Activated naive CD4-positive, alpha-beta T cell treated with anti-CD3 and anti-CD28 coated beads, Interleukin-2, amount 10 ng/mL, durations not matched to agents 5 hours and 36 hours (primary cell): Measurements from ENCODE around the gene PCDHB13. TPM values are rescaled to one million over a fixed set of nuclear protein-coding genes. Genes with fewer than 3 reads are reported as not detected.

ENCODE experiments used
- total RNA-seq, 2 experiments: library from RNA; stranded (reverse); gene quantifications; one replicate each; pipeline ENCODE4 v1.2.3, GENCODE V29; 2021

Gene PCDHB13
- total RNA-seq = not detected

DNA sequence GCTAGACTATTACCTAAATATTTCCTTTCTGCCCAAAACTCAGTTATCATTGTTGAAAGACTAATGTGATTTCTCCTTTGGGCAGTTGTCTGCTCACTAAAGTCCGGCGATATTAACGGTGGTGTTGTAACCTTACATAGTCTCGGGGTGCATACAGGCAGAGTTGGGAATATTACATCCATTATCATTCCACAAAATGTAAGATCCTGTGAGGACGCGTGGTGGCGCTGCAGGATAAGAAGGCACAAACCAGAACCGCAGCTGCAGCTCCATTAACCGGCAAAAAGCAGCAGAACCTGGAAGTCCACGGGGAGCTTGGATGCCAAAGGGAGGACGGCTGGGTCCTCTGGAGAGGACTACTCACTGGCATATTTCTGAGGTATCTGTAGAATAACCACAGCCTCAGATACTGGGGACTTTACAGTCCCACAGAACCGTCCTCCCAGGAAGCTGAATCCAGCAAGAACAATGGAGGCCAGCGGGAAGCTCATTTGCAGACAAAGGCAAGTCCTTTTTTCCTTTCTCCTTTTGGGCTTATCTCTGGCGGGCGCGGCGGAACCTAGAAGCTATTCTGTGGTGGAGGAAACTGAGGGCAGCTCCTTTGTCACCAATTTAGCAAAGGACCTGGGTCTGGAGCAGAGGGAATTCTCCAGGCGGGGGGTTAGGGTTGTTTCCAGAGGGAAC is at the start of gene PCDHB13:
TSS of gene PCDHB13 (plus strand) at position 264 of the 684 bp plus-strand sequence. CDS start at position 469, 205 bp downstream.

DNA sequence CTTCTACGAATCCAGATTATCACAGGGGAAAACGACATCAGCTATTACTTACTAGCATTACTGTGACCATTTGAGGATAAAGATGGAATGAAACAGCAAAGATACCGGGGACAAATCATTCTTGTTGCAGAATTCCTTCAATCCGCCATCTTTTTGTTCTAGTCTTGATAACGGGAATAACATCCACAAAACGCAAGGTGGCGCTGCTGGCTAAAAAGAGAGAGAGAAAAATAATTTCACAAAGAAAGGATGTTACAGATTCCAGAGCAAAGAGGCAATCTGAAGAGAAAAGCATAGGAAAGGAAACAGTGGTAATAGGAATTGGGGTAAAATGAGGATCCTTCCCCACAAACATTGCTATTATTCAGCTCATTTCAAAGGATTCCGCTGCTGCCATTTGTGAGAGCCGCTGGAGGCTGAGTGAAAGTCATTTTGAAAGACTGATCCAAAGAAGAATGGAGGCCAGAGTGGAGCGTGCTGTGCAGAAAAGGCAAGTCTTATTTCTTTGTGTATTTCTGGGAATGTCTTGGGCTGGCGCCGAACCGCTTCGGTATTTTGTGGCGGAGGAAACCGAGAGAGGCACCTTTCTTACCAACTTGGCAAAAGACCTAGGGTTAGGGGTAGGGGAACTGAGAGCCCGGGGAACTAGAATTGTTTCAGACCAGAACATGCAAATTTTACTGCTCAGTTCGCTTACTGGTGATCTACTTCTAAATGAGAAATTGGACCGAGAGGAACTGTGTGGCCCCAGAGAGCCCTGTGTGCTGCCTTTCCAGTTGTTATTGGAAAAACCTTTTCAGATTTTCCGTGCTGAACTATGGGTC is 41.1 kb upstream of the PCDHB13 start, which contains the start of gene PCDHB7:
TSS of gene PCDHB7 (plus strand) at position 264 of the 824 bp plus-strand sequence. CDS start at position 456, 192 bp downstream.

DNA sequence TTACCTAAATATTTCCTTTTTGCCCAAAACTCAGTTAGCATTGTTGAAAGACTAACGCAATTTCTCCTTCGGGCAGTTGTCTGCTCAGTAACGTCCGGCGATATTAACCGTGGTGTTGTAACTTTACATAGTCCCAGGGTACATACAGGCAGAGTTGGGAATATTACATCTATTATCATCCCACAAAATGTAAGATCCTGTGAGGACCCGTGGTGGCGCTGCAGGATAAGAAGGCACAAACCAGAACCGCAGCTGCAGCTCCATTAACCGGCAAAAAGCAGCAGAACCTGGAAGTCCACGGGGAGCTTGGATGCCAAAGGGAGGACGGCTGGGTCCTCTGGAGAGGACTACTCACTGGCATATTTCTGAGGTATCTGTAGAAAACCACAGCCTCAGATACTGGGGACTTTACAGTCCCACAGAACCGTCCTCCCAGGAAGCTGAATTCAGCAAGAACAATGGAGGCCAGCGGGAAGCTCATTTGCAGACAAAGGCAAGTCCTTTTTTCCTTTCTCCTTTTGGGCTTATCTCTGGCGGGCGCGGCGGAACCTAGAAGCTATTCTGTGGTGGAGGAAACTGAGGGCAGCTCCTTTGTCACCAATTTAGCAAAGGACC is 36.0 kb upstream of the PCDHB13 start, which contains the start of gene PCDHB8:
TSS of gene PCDHB8 (plus strand) at position 214 of the 615 bp plus-strand sequence. CDS start at position 459, 245 bp downstream.

DNA sequence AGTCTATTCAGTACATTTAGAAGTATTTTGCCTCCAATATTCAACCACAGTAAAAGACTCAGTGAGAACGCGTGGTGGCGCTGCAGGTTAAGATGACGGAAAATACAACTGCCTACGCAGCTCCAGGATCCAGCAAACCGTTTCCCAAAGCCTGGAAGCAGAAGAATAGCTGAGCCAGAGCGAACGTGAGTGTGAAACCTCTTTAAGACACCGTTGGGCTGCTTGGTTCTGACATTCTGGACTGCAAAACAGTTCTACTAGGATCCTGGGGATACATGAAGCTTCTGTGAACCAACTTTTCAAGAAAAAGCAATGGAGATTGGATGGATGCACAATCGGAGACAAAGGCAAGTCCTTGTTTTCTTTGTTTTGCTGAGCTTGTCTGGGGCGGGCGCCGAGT is 31.5 kb upstream of the PCDHB13 start, which contains the start of gene PCDHB16:
TSS of gene PCDHB16 (plus strand) at position 140 of the 400 bp plus-strand sequence. CDS start at position 313, 173 bp downstream.

DNA sequence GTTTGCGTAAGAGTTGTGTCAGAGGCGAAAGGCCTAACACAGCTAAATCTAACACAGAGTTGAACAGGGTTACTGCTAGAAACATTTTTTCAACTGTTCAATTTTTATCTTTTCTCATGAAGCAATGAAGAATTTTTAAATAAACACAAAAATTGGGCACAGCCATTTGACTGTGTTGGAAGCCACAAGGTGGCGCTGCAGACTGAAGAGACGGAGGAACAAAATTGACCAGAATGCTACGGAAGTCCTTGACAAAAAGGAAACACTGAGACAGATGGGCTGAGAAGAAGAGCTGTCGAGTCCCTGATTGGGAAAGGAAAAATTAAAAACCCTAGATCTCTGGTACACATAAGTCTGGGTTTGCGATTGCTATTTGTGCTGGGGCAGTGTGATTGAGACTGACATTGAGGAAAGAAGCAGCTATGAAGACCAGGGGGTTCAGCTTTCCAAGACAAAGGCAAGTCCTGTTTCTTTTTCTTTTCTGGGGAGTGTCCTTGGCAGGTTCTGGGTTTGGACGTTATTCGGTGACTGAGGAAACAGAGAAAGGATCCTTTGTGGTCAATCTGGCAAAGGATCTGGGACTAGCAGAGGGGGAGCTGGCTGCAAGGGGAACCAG is 26.7 kb upstream of the PCDHB13 start, which contains the start of gene PCDHB9:
TSS of gene PCDHB9 (plus strand) at position 265 of the 616 bp plus-strand sequence. CDS start at position 423, 158 bp downstream.

DNA sequence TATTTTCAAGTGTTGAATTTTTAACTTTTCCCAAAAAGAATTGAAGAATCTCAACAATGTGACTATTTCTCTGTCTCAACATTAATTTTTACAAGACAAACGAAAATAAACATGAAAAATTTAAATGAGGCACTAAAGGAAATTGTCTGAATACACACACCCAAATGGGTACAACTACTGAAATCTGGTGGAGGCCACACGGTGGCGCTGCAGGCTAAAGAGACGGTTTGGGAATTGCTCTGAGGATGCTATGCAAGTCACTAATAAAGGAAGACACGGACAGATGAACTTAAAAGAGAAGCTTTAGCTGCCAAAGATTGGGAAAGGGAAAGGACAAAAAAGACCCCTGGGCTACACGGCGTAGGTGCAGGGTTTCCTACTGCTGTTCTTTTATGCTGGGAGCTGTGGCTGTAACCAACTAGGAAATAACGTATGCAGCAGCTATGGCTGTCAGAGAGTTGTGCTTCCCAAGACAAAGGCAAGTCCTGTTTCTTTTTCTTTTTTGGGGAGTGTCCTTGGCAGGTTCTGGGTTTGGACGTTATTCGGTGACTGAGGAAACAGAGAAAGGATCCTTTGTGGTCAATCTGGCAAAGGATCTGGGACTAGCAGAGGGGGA is 21.5 kb upstream of the PCDHB13 start, which contains the start of gene PCDHB10:
TSS of gene PCDHB10 (plus strand) at position 244 of the 616 bp plus-strand sequence. CDS start at position 444, 200 bp downstream.

DNA sequence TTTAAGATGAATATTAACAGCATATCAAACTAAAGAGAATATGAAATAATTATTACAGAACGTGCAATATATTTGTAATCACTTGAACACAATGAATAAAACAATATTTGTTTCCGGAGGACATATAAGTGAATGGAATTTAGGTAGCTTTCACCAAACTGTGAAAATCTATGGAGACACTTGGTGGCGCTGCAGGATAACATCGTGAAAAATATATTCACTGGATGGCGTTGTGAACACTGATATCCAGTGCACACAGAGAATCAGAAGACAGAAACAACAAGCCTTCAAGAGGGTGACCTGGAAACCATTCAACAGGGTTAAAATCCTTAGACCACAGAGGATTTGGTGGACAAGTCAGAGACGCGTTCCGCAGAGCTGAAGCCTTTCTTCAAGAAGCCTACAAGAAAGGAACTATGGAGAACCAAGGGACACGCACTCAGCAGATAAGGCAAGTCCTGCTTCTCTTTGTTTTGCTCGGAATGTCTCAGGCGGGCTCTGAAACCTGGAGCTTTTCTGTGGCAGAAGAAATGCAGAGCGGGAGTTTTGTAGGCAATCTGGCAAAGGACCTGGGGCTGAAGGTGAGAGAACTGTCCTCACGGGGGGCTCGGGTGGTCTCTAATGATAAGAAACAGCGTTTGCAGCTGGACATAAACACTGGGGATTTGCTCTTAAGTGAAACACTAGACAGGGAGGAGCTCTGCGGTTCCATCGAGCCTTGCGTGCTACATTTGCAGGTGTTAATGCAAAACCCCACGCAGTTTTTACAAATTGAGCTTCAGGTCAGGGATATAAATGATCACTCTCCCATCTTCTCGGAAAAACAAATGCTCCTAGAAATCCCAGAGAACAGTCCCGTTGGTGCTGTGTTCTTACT is 14.1 kb upstream of the PCDHB13 start, which contains the start of gene PCDHB11:
TSS of gene PCDHB11 (plus strand) at position 269 of the 877 bp plus-strand sequence. CDS start at position 417, 148 bp downstream.

DNA sequence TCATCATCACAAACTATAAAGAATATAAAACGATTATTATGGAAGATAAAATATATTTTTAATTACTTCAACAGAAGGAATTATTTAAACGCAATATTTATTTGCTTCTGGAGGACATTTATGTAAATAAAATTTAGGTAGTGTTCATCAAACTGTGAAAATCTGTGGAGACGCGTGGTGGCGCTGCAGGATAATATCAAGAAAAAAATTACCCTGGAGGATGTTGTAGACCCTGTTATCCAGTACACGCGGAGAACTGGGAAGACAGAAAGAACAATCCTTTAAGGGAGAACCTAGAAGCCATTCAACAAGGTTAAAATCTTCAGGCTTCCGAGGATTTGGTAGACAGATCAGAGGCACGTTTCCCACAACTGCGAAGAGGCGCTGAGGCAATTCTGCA is 5.2 kb upstream of the PCDHB13 start, which contains the start of gene PCDHB12:
TSS of gene PCDHB12 (plus strand) at position 242 of the 400 bp plus-strand sequence. CDS start 189 bp downstream, outside the sequence.

DNA sequence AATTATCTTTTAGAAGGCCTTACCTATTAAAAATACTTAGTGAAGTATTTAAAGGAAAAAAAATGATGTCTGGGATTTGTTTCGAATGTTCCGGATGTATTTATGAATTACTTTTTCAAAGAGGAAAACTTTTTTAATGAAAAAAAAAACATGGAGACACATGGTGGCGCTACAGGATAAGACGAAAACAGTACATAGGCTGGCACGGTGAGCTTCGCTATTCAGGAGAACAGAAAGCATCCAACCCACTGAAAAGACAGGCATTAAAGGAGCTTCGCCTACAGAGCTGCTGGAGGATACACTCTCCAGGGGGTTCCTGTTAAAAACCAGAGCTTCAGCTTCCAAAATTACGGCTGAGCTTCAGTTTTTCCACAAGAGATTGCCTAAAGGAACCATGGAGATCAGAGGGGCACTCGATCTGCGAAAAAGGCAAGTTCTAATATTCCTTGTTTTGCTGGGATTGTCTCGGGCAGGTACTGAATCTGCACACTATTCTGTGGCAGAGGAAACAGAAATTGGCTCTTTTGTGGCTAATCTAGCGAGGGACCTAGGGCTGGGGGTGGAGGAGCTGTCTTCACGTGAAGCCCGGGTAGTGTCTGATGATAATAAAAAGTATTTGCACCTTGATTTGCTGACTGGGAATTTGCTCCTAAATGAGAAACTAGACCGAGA is 9.5 kb downstream of the PCDHB13 start, which contains the start of gene PCDHB14:
TSS of gene PCDHB14 (plus strand) at position 232 of the 672 bp plus-strand sequence. CDS start at position 395, 163 bp downstream.

DNA sequence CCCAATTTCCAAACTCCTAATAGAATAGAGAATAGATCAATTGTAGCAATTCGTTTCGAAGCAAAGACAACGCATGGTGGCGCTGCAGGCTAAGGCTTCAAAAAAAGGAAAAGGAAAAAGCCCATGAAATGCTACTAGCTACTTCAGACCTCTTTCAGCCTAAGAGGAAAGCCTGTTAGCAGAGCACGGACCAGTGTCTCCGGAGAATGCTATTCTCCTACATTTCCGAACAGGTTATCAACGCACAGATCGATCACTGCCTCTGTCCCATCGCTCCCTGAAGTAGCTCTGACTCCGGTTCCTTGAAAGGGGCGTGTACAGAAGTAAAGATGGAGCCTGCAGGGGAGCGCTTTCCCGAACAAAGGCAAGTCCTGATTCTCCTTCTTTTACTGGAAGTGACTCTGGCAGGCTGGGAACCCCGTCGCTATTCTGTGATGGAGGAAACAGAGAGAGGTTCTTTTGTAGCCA is 31.6 kb downstream of the PCDHB13 start, which contains the start of gene PCDHB15:
TSS of gene PCDHB15 (plus strand) at position 146 of the 468 bp plus-strand sequence. CDS start at position 330, 184 bp downstream.

Other genes with a start within 250 kb of the PCDHB13 start
- not detected for gene PCDHAC2, start 247.4 kb upstream of the PCDHB13 start, total RNA-seq
- not detected for gene PCDHB1, start 162.5 kb upstream of the PCDHB13 start, total RNA-seq
- gene PCDHB2, start 119.3 kb upstream of the PCDHB13 start, total RNA-seq = under 1 TPM; 0.05 to 0.17 TPM
- not detected for gene PCDHB3, start 113.4 kb upstream of the PCDHB13 start, total RNA-seq
- not detected for gene PCDHB4, start 92.1 kb upstream of the PCDHB13 start, total RNA-seq
- gene PCDHB5, start 78.7 kb upstream of the PCDHB13 start, total RNA-seq = not detected
- gene PCDHB6, start 63.9 kb upstream of the PCDHB13 start, total RNA-seq = not detected
- gene PCDHB7, start 41.3 kb upstream of the PCDHB13 start, total RNA-seq = not detected
- not detected for gene PCDHB8, start 36.1 kb upstream of the PCDHB13 start, total RNA-seq
- gene PCDHB16, start 31.5 kb upstream of the PCDHB13 start, total RNA-seq = not detected
- gene PCDHB9, start 26.8 kb upstream of the PCDHB13 start, total RNA-seq = not detected
- gene PCDHB10, start 21.6 kb upstream of the PCDHB13 start, total RNA-seq = not detected
- not detected for gene PCDHB11, start 14.3 kb upstream of the PCDHB13 start, total RNA-seq
- not detected for gene PCDHB12, start 5.2 kb upstream of the PCDHB13 start, total RNA-seq
- gene PCDHB14, start 9.4 kb downstream of the PCDHB13 start, total RNA-seq = not detected
- gene PCDHB15, start 31.5 kb downstream of the PCDHB13 start, total RNA-seq = not detected
- 1 to 10 TPM in 1 of 2 experiments, under 1 TPM in 1; 0.45 to 1.1 TPM for gene SLC25A2, start 90.1 kb downstream of the PCDHB13 start, total RNA-seq
- gene TAF7, start 106.9 kb downstream of the PCDHB13 start, total RNA-seq = 10 to 100 TPM; 73.2 to 73.7 TPM
- gene PCDHGA1, start 116.6 kb downstream of the PCDHB13 start, total RNA-seq = not detected
- not detected for gene PCDHGA2, start 124.8 kb downstream of the PCDHB13 start, total RNA-seq
- gene PCDHGA3, start 129.9 kb downstream of the PCDHB13 start, total RNA-seq = not detected
- not detected for gene PCDHGB1, start 136.2 kb downstream of the PCDHB13 start, total RNA-seq
- under 1 TPM; 0.10 to 0.14 TPM for gene PCDHGA4, start 141.1 kb downstream of the PCDHB13 start, total RNA-seq
- gene PCDHGB2, start 146.1 kb downstream of the PCDHB13 start, total RNA-seq = under 1 TPM in 1 of 2 experiments, not detected in 1; 0.12 TPM
- not detected for gene PCDHGA5, start 150.2 kb downstream of the PCDHB13 start, total RNA-seq
- under 1 TPM; 0.10 to 0.14 TPM for gene PCDHGB3, start 156.3 kb downstream of the PCDHB13 start, total RNA-seq
- under 1 TPM; 0.10 to 0.12 TPM for gene PCDHGA6, start 160.0 kb downstream of the PCDHB13 start, total RNA-seq
- not detected for gene PCDHGA7, start 168.8 kb downstream of the PCDHB13 start, total RNA-seq
- not detected for gene PCDHGB4, start 173.8 kb downstream of the PCDHB13 start, total RNA-seq
- under 1 TPM in 1 of 2 experiments, not detected in 1; 0.05 TPM for gene PCDHGA8, start 178.7 kb downstream of the PCDHB13 start, total RNA-seq
- under 1 TPM in 1 of 2 experiments, not detected in 1; 0.08 TPM for gene PCDHGB5, start 184.0 kb downstream of the PCDHB13 start, total RNA-seq
- under 1 TPM in 1 of 2 experiments, not detected in 1; 0.08 TPM for gene PCDHGA9, start 188.9 kb downstream of the PCDHB13 start, total RNA-seq
- under 1 TPM in 1 of 2 experiments, not detected in 1; 0.05 TPM for gene PCDHGB6, start 194.1 kb downstream of the PCDHB13 start, total RNA-seq
- gene PCDHGA10, start 199.1 kb downstream of the PCDHB13 start, total RNA-seq = under 1 TPM; 0.05 TPM
- gene PCDHGB7, start 203.8 kb downstream of the PCDHB13 start, total RNA-seq = under 1 TPM in 1 of 2 experiments, not detected in 1; 0.08 TPM
- under 1 TPM in 1 of 2 experiments, not detected in 1; 0.05 TPM for gene PCDHGA11, start 207.1 kb downstream of the PCDHB13 start, total RNA-seq
- gene PCDHGA12, start 216.6 kb downstream of the PCDHB13 start, total RNA-seq = not detected